ENCODE measurements around the gene LZTS3. TPM values are rescaled to one million over a fixed set of nuclear protein-coding genes. Genes with fewer than 3 reads are reported as not detected.
"Not testable (repeated sequence)": the region's sequence is repeated elsewhere in the genome, so short reads cannot be mapped to it uniquely, and the experiment has no call there.

Gene LZTS3
- total RNA-seq, 1 experiment from 2014 or later: 4.5 TPM

DNA sequence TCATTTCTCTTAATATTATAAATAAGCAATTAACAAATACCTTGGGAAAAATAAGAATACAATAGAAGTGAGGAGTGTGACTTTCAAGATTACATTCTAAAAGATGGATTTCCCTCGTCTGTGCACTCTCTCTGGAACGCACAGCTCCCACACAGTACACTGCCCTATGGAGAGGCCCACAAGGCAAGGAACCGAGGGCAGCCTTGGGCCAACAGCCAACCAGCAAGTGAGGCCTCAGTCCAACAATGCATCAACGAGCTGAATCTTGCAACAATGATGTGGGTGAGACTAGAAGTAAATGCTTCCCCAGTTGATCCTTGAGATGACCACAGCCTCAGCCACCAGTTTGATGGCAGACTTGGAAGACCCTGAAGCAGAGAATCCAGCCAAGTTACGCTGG lies 54.3 kb downstream of the LZTS3 start:
- Histone ChIP-seq H3K36me3 (ENCODE audit: control insufficient read depth, insufficient read depth, low read length) (peaks cover 3% of the 10 kb centered on the region), H3K4me3 (ENCODE audit: low read depth, low read length) (no peak overlapping the region), H3K9me3 (peaks cover 10% of the 10 kb centered on the region), H3K4me1 (no peaks in the 10 kb centered on the region), H3K27me3 (replicated peaks; ENCODE audit: control insufficient read depth, insufficient read depth, low read length) (no peaks in the 10 kb centered on the region)
- ChIA-PET CTCF (no interaction called here), POLR2A (no interaction called here)
- Mint-ChIP-seq H3K9me3 (ENCODE audit: unreplicated experiment) (no peaks in the 10 kb centered on the region), H3K4me3 (ENCODE audit: unreplicated experiment) (no peak overlapping the region), H3K27me3 (ENCODE audit: insufficient read depth, unreplicated experiment) (no peaks in the 10 kb centered on the region), H3K27ac (ENCODE audit: unreplicated experiment) (no peak overlapping the region), H3K4me1 (ENCODE audit: low read depth, unreplicated experiment) (no peaks in the 10 kb centered on the region), H3K36me3 (ENCODE audit: insufficient read depth, unreplicated experiment) (peaks cover 27% of the 10 kb centered on the region)
- intact Hi-C loops (cut with micrococcal nuclease; ENCODE audit: unreplicated experiment): loop anchor here (5.0 kb wide), 3 partner anchors 42 to 198 kb away; no protein-coding TSS in a partner anchor
- DNase-seq: no peak
- TF ChIP-seq, protein P1, sequence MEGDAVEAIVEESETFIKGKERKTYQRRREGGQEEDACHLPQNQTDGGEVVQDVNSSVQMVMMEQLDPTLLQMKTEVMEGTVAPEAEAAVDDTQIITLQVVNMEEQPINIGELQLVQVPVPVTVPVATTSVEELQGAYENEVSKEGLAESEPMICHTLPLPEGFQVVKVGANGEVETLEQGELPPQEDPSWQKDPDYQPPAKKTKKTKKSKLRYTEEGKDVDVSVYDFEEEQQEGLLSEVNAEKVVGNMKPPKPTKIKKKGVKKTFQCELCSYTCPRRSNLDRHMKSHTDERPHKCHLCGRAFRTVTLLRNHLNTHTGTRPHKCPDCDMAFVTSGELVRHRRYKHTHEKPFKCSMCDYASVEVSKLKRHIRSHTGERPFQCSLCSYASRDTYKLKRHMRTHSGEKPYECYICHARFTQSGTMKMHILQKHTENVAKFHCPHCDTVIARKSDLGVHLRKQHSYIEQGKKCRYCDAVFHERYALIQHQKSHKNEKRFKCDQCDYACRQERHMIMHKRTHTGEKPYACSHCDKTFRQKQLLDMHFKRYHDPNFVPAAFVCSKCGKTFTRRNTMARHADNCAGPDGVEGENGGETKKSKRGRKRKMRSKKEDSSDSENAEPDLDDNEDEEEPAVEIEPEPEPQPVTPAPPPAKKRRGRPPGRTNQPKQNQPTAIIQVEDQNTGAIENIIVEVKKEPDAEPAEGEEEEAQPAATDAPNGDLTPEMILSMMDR (IDR thresholded peaks at IDR 0.05; ENCODE audit: insufficient read depth in 1 of 2, low read depth in 1 of 2, low read length in 1 of 2, severe bottlenecking in 1 of 2, unreplicated experiment in 1 of 2): no peak
- no TSS peak for BruUV-seq (replicated peaks)

DNA sequence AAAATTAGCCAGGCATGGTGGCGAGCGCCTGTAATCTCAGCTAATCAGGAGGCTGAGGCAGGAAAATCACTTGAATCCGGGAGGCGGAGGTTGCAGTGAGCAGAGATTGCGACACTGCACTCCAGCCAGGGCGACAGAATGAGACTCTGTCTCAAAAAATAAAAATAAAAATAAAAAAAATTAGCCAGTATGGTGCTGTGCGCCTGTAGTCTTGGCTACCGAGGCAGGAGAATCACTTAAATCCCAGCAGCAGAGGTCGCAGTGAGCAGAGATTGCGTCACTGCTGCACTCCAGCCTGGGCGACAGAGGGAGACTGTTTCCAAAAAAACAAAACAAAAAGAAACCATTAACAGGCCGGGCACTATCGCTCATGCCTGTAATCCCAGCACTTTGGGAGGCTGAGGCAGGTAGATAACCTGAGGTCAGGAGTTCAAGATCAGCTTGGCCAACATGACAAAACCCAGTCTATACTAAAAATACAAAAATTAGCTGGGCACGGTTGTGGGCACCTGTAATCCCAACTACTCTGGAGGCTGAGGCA lies 55.4 kb downstream of the LZTS3 start:
- POLR2A ChIA-PET; H3K4me3 Mint-ChIP-seq (ENCODE audit: unreplicated experiment); H3K9me3 ChIP-seq; H3K27me3 ChIP-seq (replicated peaks; ENCODE audit: control insufficient read depth, insufficient read depth, low read length); DNase-seq; H3K4me1 ChIP-seq; H3K4me1 Mint-ChIP-seq (ENCODE audit: low read depth, unreplicated experiment); CTCF ChIA-PET; H3K27me3 Mint-ChIP-seq (ENCODE audit: insufficient read depth, unreplicated experiment); BruUV-seq (replicated peaks); H3K36me3 ChIP-seq (ENCODE audit: control insufficient read depth, insufficient read depth, low read length); H3K9me3 Mint-ChIP-seq (ENCODE audit: unreplicated experiment); H3K4me3 ChIP-seq (ENCODE audit: low read depth, low read length); H3K27ac Mint-ChIP-seq (ENCODE audit: unreplicated experiment): not testable (repeated sequence)
- intact Hi-C loops (cut with micrococcal nuclease; ENCODE audit: unreplicated experiment): loop anchor here (5.0 kb wide), 3 partner anchors 41 to 199 kb away; no protein-coding TSS in a partner anchor
- peaks cover 20% of the 10 kb centered on the region for H3K36me3 Mint-ChIP-seq (ENCODE audit: insufficient read depth, unreplicated experiment)
- TF ChIP-seq, protein P1 (IDR thresholded peaks at IDR 0.05; ENCODE audit: insufficient read depth in 1 of 2, low read depth in 1 of 2, low read length in 1 of 2, severe bottlenecking in 1 of 2, unreplicated experiment in 1 of 2): peak in 1 of 2 experiments; percentile 22

DNA sequence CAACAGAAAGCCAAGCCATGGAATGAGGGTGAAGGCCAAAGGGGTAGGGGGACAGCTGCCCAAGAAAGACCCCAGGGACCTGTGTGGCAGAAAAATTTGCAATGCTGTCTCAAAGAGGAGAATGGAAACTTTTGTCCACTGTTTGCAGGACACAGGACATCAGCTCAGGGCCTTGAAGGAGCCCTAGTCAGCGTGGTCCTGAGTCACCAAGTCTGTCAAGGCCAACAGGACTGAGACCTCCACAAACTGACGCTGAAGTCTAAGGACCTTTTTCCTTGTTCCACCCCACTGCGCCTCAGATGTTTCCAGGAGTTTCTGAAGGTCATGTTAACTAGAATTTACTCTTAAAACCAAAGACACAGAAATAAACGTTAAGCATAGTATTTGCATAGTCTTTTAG lies 57.0 kb downstream of the LZTS3 start:
- no TSS peak for BruUV-seq (replicated peaks)
- POLR2A ChIA-PET: no interaction called here
- peaks cover 1% of the 10 kb centered on the region; the same call in 1 of the 2 replicates for H3K36me3 ChIP-seq (ENCODE audit: control insufficient read depth, insufficient read depth, low read length)
- CTCF ChIA-PET: no interaction called here
- Mint-ChIP-seq H3K4me1 (ENCODE audit: low read depth, unreplicated experiment) (no peaks in the 10 kb centered on the region), H3K36me3 (ENCODE audit: insufficient read depth, unreplicated experiment) (peaks cover 11% of the 10 kb centered on the region), H3K27me3 (ENCODE audit: insufficient read depth, unreplicated experiment) (no peaks in the 10 kb centered on the region), H3K27ac (ENCODE audit: unreplicated experiment) (no peak overlapping the region), H3K4me3 (ENCODE audit: unreplicated experiment) (no peak overlapping the region), H3K9me3 (ENCODE audit: unreplicated experiment) (no peaks in the 10 kb centered on the region)
- no peaks in the 10 kb centered on the region for H3K27me3 ChIP-seq (replicated peaks; ENCODE audit: control insufficient read depth, insufficient read depth, low read length)
- no peaks in the 10 kb centered on the region for H3K4me1 ChIP-seq
- no peak for DNase-seq
- TF ChIP-seq, protein P1 (IDR thresholded peaks at IDR 0.05; ENCODE audit: insufficient read depth in 1 of 2, low read depth in 1 of 2, low read length in 1 of 2, severe bottlenecking in 1 of 2, unreplicated experiment in 1 of 2): no peak
- H3K4me3 ChIP-seq (ENCODE audit: low read depth, low read length): no peak overlapping the region
- no peaks in the 10 kb centered on the region for H3K9me3 ChIP-seq
- intact Hi-C loops (cut with micrococcal nuclease; ENCODE audit: unreplicated experiment): loop anchor here (5.0 kb wide), 3 partner anchors 39 to 201 kb away; no protein-coding TSS in a partner anchor
